ENCODE data around the gene FCHO1. TPM values are rescaled to one million over a fixed set of nuclear protein-coding genes. Genes with fewer than 3 reads are reported as not detected.
A peak's percentile ranks its signal among the peaks of the same experiment; 100 is the strongest.
"Not testable (repeated sequence)": the region's sequence is repeated elsewhere in the genome, so short reads cannot be mapped to it uniquely, and the experiment has no call there.

The FCHO1 gene
- total RNA-seq, 1 donor from 2014 or later: 0.51 TPM

DNA sequence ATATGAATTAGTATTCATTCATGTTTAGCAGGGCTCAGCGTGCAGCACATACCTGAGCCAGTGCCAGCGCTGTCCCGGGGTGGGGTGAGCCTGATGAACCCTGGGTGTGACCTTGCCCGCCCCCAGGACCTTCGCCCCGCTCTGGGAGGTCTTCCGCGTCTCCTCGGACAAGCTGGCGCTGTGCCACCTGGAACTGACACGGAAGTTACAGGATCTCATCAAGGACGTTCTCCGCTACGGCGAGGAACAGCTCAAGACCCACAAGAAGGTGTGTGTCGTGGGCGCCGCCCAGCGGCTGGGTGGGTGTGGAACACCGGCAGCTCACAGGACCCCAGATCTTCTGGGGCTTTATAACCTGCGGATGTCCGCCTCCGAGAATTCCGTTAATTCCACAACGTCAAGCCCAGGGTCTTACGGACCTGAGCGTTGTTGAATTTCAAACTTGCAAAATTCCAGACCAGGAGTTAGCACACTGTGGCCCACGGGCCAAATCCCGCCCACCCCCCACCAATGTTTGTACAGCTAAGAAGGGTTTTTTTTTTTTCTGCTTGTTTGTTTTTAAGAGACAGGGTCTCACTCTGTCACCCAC is 15.4 kb downstream of the FCHO1 start:
- peak; percentile 88 for DNase-seq

- no peak for DNase-seq
Measured at GRCh38 chr19:17767559-17767958, 16.3 kb downstream of the FCHO1 start.

- DNase-seq: no peak
Measured at GRCh38 chr19:17770613-17771012, 19.3 kb downstream of the FCHO1 start.

DNA sequence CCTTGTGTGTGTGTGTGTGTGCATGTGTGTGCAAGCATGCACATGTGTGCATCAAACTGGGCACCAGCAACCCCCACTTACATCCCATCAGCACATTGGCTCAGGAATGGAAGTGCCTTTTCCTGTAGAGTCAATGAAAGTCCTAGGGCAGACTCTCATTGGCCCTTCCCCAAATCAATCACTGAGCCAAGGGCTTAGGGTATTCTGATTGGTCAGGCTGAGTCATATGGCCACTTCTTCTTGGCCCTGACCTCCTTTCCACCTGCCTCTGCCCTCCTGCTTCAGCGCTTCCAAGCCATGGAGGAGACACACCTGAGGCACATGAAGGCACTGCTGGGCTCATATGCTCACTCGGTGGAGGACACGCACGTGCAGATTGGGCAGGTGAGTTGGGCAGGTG is 20.9 kb downstream of the FCHO1 start:
- DNase-seq: peak; percentile 34

DNA sequence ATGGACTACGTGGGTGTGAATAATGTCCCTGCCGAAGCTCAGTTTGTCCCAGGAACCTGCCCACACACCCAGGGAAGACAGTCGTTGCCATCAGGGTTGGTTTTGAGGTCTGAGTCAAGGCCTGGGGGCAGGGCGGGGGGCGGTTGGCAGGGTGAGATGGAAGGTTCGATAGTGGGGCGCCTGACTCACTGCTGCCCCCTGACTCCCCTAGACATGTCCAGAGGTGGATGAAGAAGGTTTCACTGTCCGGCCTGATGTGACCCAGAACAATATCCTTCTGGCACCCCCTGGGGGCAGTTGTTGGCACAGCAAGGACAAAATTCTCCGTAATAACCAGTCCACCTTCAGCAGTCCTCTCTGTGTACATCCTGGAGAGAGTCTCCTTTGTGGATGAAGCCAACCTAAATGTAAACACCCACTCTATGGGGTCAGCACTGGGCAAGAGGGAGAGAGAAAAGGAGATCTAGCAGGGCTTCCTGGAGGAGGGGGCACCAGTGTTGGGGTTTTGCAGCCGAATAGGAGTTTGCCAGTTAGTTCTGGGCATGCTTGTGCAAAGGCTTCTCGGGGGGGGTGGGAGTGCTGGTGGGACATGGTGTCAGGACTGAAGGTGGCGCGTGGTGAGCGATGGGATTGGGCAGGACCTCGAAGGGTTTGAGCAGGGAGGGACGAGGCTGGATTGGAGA is 24.1 kb downstream of the FCHO1 start:
- DNase-seq: peak; percentile 59

DNA sequence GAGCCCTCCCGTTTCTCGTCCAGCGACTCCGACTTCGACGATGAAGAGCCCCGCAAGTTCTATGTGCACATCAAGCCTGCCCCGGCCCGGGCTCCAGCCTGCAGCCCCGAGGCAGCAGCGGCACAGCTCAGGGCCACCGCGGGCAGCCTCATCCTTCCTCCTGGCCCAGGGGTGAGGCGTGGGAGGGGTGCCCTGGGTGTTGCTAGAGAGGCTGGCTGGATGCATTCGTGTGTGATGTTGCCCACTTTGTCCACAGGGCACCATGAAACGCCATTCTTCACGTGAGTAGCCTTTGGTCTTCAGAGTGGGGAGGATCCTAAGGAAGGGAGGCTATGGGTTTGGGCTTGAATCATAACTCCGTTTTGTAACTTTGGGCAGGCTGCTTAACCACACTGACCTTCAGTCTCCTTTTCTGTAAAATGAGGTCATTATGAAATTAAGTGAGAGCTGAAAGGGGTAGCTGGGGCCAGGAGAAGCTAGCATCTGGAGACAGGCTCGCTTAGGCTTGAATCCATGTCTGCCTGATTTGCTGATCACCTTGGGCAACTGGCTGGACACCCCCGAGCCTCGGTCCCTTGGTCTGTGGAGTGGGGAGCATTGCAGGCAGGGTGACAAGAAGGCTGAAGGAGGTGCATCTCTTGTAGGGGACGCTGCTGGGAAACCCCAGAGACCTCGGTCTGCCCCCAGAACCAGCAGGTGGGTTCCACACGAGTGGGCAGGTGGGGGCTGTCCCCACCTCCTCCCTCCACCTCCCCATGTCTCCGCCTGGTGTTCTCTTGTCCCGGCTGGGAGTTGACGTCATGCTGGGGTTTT is 24.9 kb downstream of the FCHO1 start:
- DNase-seq: no peak

- DNase-seq: not testable (repeated sequence)
Measured at GRCh38 chr19:17777840-17778239, 26.6 kb downstream of the FCHO1 start.

- peak; percentile 63 for DNase-seq
Measured at GRCh38 chr19:17778251-17778967, 27.1 kb downstream of the FCHO1 start.

- DNase-seq: peak; percentile 52
Measured at GRCh38 chr19:17778968-17779929, 28.0 kb downstream of the FCHO1 start.

- DNase-seq: no peak
Measured at GRCh38 chr19:17780781-17781180, 29.5 kb downstream of the FCHO1 start.

DNA sequence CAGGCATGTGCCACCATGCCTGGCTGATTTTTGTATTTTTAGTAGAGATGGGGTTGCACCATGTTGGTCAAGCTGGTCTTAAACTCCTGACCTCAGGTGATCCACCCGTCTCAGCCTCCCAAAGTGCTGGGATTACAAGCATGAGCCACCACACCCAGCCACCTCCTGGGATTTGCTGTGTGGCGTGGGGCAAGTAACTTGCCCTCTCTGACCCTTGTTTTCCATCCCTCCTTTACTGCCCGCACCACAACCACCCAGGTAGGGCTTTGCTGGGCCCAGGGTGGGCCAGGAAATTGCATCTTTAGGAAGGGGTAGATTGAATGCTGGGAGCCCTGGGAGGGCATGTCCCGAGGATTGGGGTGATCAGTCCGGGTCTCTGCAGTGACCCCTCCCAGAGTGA is 32.4 kb downstream of the FCHO1 start:
- DNase-seq: not testable (repeated sequence)

DNA sequence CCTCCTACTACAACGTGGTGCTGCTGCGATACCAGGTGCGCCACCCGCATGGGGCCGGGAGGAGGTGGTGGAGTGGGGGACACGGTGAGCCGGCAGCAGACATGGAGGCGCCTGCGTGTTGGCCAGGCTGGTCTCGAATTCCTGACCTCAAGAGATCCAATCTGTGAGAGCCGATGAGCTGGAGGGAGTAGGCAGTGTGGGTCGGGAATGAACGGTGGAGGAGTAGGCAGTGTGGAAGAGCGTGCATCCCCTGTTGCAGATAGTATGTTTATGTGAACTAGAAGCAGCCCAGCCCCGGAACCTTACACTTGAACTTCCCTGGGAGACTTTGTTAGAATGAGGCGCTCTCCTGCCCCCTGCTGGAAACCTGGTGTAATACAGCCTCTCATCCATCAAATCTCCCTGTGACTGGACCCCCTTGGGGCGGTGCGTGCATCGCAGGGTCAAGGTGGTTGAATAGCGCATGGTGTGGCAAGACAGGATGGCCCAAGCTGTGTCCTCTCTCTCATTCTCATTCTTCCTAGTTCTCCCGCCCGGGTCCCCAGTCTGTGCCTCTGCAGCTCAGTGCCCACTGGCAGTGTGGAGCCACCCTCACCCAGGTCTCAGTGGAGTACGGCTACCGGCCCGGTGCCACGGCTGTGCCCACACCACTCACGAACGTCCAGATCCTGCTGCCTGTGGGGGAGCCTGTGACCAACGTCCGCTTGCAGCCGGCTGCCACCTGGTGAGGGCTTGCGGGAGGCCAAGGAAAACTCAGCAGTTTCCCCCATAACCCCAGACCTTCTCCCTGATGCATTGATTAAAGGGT is 33.1 kb downstream of the FCHO1 start:
- peak; percentile 76 for DNase-seq

DNA sequence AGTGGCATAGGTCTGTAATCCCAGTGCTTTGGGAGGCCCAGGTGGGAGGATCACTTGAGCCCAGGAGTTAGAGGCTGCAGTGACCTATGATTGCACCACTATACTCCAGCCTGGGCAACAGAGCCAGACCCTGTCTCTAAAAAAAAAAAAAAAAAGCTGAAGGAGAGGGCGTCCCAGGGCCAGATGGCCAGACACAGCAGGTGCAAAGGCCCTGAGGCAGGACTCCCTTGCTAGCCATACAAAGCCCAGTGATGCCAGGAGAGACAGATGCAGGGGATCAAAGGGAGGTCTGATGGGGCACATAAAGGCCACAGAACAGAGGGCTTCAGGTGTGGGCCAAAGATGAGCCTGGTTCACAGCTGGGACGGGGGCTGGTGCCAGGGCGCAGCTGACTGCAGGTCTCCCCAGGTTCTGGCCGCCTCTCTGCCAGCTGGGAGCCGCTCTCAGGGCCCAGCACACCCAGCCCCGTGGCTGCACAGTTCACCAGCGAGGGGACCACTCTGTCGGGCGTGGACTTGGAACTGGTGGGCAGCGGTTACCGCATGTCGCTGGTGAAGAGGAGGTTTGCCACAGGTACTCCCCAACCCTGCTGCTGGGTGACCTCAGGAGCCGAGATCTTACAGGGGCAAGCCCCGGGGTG is 36.1 kb downstream of the FCHO1 start:
- DNase-seq: no peak

- DNase-seq: no peak
Measured at GRCh38 chr19:17788632-17789031, 37.4 kb downstream of the FCHO1 start.

DNA sequence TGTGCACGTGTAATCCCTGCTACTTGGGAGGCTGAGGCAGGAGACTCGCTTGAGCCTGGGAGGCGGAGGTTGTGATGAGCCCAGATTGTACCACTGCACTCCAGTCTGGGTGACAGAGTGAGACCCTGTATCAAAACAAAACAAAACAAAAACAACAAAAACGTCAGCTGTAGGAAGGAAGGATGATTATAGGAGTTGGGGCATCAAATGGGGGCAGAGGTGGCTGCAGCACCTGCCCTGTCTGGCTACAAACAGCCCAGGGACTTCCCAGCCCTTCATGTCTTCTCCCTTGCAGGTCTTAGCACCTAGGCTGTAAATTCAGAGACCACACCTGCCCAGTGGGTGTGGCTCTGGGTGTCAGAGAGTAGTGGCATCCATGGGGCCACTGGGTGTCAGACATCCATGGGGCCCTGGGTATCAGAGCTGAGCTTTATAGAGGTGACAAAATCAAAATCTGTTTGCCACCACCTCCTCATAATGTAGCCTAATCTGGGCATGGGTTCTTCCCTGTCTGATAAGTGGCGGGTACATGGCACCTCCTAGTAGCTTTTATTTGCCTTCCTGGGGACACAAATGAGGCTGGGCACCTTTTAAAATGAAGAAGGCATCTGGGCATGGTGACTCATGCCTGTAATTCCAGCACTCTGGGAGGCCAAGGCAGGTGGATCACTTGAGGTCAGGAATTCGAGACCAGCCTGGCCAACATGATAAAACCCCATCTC is 38.9 kb downstream of the FCHO1 start:
- DNase-seq: no peak

DNA sequence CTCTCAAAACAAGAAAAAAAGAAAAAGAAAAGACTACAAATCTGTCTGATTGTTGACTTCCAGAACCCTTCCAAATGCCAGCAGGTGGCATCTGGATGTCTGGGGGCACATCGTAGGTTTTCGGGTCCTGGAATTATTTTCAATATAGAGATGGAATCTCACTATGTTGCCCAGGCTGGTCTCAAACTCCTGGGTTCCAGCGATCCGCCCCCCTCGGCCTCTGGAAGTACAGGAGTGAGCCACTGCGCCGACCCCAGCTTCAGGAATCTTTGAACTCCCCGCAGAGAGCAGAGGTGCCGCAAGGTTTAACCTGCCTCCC is 43.1 kb downstream of the FCHO1 start:
- DNase-seq: no peak

DNA sequence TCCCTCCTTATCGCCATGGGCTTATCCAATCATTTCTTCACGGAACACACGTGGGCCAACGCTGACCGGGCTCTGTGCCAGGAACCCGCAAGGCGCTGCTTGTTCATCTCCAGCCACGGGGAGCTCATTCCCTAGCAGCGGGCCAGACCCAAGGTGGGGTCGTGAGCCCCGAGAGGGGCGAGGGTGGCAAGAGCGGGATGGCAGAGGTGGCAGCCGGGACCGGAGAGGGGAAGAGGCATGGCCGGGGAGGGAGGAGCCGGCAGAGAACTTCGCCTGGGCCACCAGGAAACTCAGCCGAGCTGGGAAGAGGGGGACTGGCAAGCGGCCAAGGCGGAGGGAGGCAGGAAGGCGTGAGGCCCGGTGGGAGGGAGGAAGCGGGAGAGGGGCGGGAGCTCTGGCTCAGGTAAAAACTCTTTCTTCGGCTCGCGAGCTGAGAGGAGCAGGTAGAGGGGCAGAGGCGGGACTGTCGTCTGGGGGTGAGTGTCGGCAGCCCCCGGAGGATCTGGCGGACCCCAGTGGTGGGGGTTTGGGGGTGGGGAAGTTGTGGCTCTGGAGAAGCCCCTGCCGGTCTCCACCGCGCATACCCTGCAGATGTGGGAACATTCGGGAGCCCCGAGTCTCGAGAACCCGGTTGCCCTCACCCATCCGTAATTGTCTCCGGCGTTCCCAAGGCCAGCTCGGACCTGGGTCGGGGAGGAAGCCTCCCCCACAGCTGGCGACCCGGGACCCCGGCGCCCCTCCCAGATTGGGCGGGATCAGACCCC is 43.6 kb downstream of the FCHO1 start, which contains the start of gene B3GNT3:
Gene B3GNT3 (plus strand): TSS at position 408 of the 764 bp plus-strand sequence. CDS start 12,670 bp downstream, outside the sequence.
- DNase-seq: peak; percentile 33

GRCh38 chr19:17795495-17795856 is 44.2 kb downstream of the FCHO1 start:
- no peak for DNase-seq
